GM12878 (cell line): ENCODE results near the gene RNF103. TPM values are rescaled to one million over a fixed set of nuclear protein-coding genes. Genes with fewer than 3 reads are reported as not detected.

ENCODE experiments used
- ATAC-seq: fragments of 200-7000 bp; cut with Tn5 transposase; 3 replicates; pipeline ENCODE4 v1.9.1; 2020; ENCODE audit warnings: mild to moderate bottlenecking, moderate library complexity
- BruUV-seq: library from RNA; stranded (reverse); fragments of 400-500 nt; replicated peaks from 2 replicates; lab custom pipeline; 2021; lab: Mats Ljungman, UMichigan
- CTCF ChIA-PET: fragments of 300-600 bp; sonication (Branson Sonifier 250); formaldehyde crosslinking; extraction: SDS; loops from one replicate; lab custom pipeline; 2021; ENCODE audit warnings: inconsistent platforms; lab: Yijun Ruan, JAX
- POLR2A ChIA-PET: fragments of 350-600 bp; formaldehyde crosslinking; extraction: SDS; loops from one replicate; lab custom pipeline; 2021; ENCODE audit warnings: inconsistent platforms; lab: Charles Lee
- RAD21 ChIA-PET: fragments of 300-600 bp; sonication (Branson Sonifier 250); formaldehyde crosslinking; loops from one replicate; lab custom pipeline; 2023; ENCODE audit warnings: antibody characterized with exemption; ENCODE audit not compliant: unreplicated experiment; lab: Charles Lee
- SMC1A ChIA-PET: fragments of 300-600 bp; sonication (Branson Sonifier 250); formaldehyde crosslinking; loops from one replicate; lab custom pipeline; 2023; ENCODE audit not compliant: unreplicated experiment, uncharacterized antibody; lab: Charles Lee
- DNase-seq: peaks from one replicate; pipeline ENCODE4 v3.0.0-alpha.2; 2011; ENCODE audit warnings: low read depth, low spot score
- FAIRE-seq: peaks from 3 replicates; lab custom pipeline; 2011; peaks lifted over from hg19 to GRCh38; lab: Jason Lieb, UNC
- H2AFZ ChIP-seq: 2 replicates; pipeline ENCODE4 v1.6.0; 2011; ENCODE audit warnings: low read depth, low read length, control low read depth; ENCODE audit not compliant: control insufficient read depth
- H3K27ac ChIP-seq: 2 replicates; pipeline ENCODE4 v1.5.1; 2011; ENCODE audit warnings: control low read depth; ENCODE audit not compliant: control insufficient read depth, insufficient read depth
- H3K27me3 ChIP-seq, 2 experiments: replicated peaks in 1 of 2; 2 replicates each; pipeline versions ENCODE4 v1.6.0 to v1.6.1; 2011; ENCODE audit warnings: low read length in 1 of 2; ENCODE audit not compliant: control insufficient read depth in 2 of 2, insufficient read depth in 2 of 2
- H3K36me3 ChIP-seq, 2 experiments: 2 replicates each; pipeline ENCODE4 v1.5.1; 2011; ENCODE audit warnings: low read length in 1 of 2; ENCODE audit not compliant: control insufficient read depth in 2 of 2, insufficient read depth in 2 of 2
- H3K4me1 ChIP-seq: 2 replicates; pipeline ENCODE4 v1.6.1; 2011; ENCODE audit warnings: mild to moderate bottlenecking, low read length, moderate library complexity, mixed read lengths; ENCODE audit not compliant: control insufficient read depth, insufficient read depth
- H3K4me2 ChIP-seq: 2 replicates; pipeline ENCODE4 v1.6.0; 2011; ENCODE audit warnings: control low read depth; ENCODE audit not compliant: control insufficient read depth, insufficient read depth
- H3K4me3 ChIP-seq: fragments of 200-600 bp; sonication (generic); 2 replicates; pipeline ENCODE4 v1.5.1; 2016
- H3K79me2 ChIP-seq: 2 replicates; pipeline ENCODE4 v1.6.0; 2011; ENCODE audit warnings: low read length; ENCODE audit not compliant: control insufficient read depth, insufficient read depth
- H3K9ac ChIP-seq: 2 replicates; pipeline ENCODE4 v1.8.0; 2011; ENCODE audit warnings: low read length, control low read depth, mixed read lengths; ENCODE audit not compliant: control insufficient read depth, insufficient read depth
- H3K9me3 ChIP-seq: replicated peaks from 3 replicates; pipeline ENCODE4 v1.5.1; 2011; ENCODE audit warnings: mild to moderate bottlenecking, low read length; ENCODE audit not compliant: control insufficient read depth, insufficient read depth
- H4K20me1 ChIP-seq: 2 replicates; pipeline ENCODE4 v1.6.0; 2011; ENCODE audit not compliant: control insufficient read depth, insufficient read depth
- CHD2 ChIP-seq: IDR thresholded peaks from 2 replicates; pipeline ENCODE4 v1.6.1; 2011; ENCODE audit warnings: low read depth, low read length, improper control_type of control experiment, borderline replicate concordance
- CTCF ChIP-seq, 3 experiments: IDR thresholded peaks in 2 of 3; conservative IDR thresholded peaks in 1 of 3; 2 replicates each; pipeline ENCODE4 v1.5.1; 2011; ENCODE audit warnings: low read depth in 3 of 3, low read length in 3 of 3, mild to moderate bottlenecking in 3 of 3, control low read depth in 2 of 3, moderate library complexity in 2 of 3, inconsistent platforms in 1 of 3, mixed read lengths in 1 of 3; ENCODE audit not compliant: control insufficient read depth in 2 of 3, insufficient read depth in 1 of 3; ENCODE audit errors: extremely low read depth in 1 of 3
- ESRRA ChIP-seq: IDR thresholded peaks from 2 replicates; pipeline ENCODE4 v1.6.1; 2012; ENCODE audit warnings: mild to moderate bottlenecking, low read length, improper control_type of control experiment
- MEF2B ChIP-seq: fragments of 450-650 bp; IDR thresholded peaks from 2 replicates; pipeline ENCODE4 v1.6.1; 2018; ENCODE audit warnings: mild to moderate bottlenecking, moderate library complexity; ENCODE audit not compliant: partially characterized antibody, poor library complexity, severe bottlenecking
- NFXL1 ChIP-seq: fragments of 450-650 bp; IDR thresholded peaks from 2 replicates; pipeline ENCODE4 v1.6.1; 2017; ENCODE audit warnings: antibody characterized with exemption, mild to moderate bottlenecking, borderline replicate concordance
- NFYB ChIP-seq: IDR thresholded peaks from 2 replicates; pipeline ENCODE4 v1.6.1; 2011; ENCODE audit warnings: low read depth, mild to moderate bottlenecking, low read length, improper control_type of control experiment, moderate library complexity; ENCODE audit not compliant: insufficient read depth
- PBX3 ChIP-seq: IDR thresholded peaks from 2 replicates; pipeline ENCODE4 v1.6.1; 2011; ENCODE audit warnings: mild to moderate bottlenecking, low read depth, low read length, moderate library complexity; ENCODE audit not compliant: insufficient replicate concordance
- PML ChIP-seq: IDR thresholded peaks from 2 replicates; pipeline ENCODE4 v1.6.1; 2012; ENCODE audit warnings: low read length, inconsistent platforms
- RAD51 ChIP-seq: fragments of 450-650 bp; IDR thresholded peaks from 2 replicates; pipeline ENCODE4 v1.6.1; 2016; ENCODE audit warnings: moderate library complexity, mild to moderate bottlenecking, inconsistent platforms
- RELA ChIP-seq: fragments of 450-650 bp; IDR thresholded peaks from 2 replicates; pipeline ENCODE4 v1.8.0; 2014; ENCODE audit warnings: borderline replicate concordance; ENCODE audit not compliant: partially characterized antibody
- RELB ChIP-seq: fragments of 450-650 bp; IDR thresholded peaks from 2 replicates; pipeline ENCODE4 v1.6.1; 2017; ENCODE audit warnings: low read depth, mild to moderate bottlenecking, moderate library complexity
- SMAD1 ChIP-seq: fragments of 450-650 bp; IDR thresholded peaks from 2 replicates; pipeline ENCODE4 v1.6.1; 2018; ENCODE audit warnings: mild to moderate bottlenecking, low read depth; ENCODE audit not compliant: partially characterized antibody
- TBL1XR1 ChIP-seq: IDR thresholded peaks from 2 replicates; pipeline ENCODE4 v1.6.1; 2012; ENCODE audit warnings: low read depth, low read length, improper control_type of control experiment
- ZBTB11 ChIP-seq: fragments of 450-650 bp; formaldehyde crosslinking; IDR thresholded peaks from 2 replicates; pipeline ENCODE4 v1.5.0; 2022; ENCODE audit warnings: mild to moderate bottlenecking, missing genetic modification characterization
- ZNF207 ChIP-seq: fragments of 450-650 bp; IDR thresholded peaks from 2 replicates; pipeline ENCODE4 v1.6.1; 2014; ENCODE audit warnings: antibody characterized with exemption, mild to moderate bottlenecking, borderline replicate concordance
- ZNF384 ChIP-seq: IDR thresholded peaks from 2 replicates; pipeline ENCODE4 v1.6.1; 2012; ENCODE audit warnings: low read depth, mild to moderate bottlenecking, low read length, improper control_type of control experiment, borderline replicate concordance
- WGBS: methylation state at CpG from one replicate; pipeline ENCODE4 v1.1.6; 2016; ENCODE audit warnings: low lambda C conversion rate; ENCODE audit not compliant: insufficient replicate concordance, insufficient coverage; ENCODE audit errors: missing lambda C conversion rate; 5-methylcytosine and 5-hydroxymethylcytosine counted together
- in situ Hi-C: fragments of 300-500 bp; cut with MboI; formaldehyde crosslinking; loops from 9 replicates; pipeline ENCODE4 v1.14.3; 2018; ENCODE audit warnings: mixed read lengths
- intact Hi-C: fragments of 100-400 bp; cut with micrococcal nuclease; formaldehyde crosslinking; loops from one replicate; pipeline ENCODE4 v1.14.2; 2022; ENCODE audit not compliant: unreplicated experiment
- polyA plus RNA-seq, 11 experiments: library from polyadenylated mRNA; depleted of rRNA in 4 of 11; unstranded in 6 of 11; stranded (reverse) in 5 of 11; fragments of >200 nt; fragmentation: Nextera tagmentation in 4 of 11; fragmentation: Illumina TruSeq in 1 of 11; extraction: Ambion mirVana in 4 of 11; extraction: Trizol in 1 of 11; gene quantifications; 1 replicate in 1 of 11; 2 replicates in 10 of 11; pipeline versions ENCODE4 v1.2.1 to v1.2.3, GENCODE V29; 2011 to 2016; ENCODE audit warnings: inconsistent platforms in 2 of 11, missing spikeins in 2 of 11, low read depth in 1 of 11
- total RNA-seq, 4 experiments: library from RNA; depleted of rRNA in 3 of 4; stranded (reverse); fragments of >200 nt in 3 of 4; fragmentation: Illumina TruSeq in 1 of 4; extraction: Trizol in 1 of 4; gene quantifications; 2 replicates each; pipeline versions ENCODE4 v1.2.1 to v1.2.3, GENCODE V29; 2013 to 2021

The RNF103 gene
- total and polyA plus RNA-seq, 10 of the 15 experiments (the other 5 are each of a cell fraction or from before 2014, with no cell fraction given), result 2.4 to 11.0 (median 8.0) TPM

GRCh38 chr2:86557836-86558235 lies 65.8 kb downstream of the RNF103 start:
- H3K27ac ChIP-seq, result no peak overlapping the region
- H3K36me3 ChIP-seq, result no peaks in the 10 kb centered on the region; a peak in 1 of 4 replicates
- RAD21 ChIA-PET, result no interaction called here
- SMC1A ChIA-PET, result no interaction called here
- H3K9me3 ChIP-seq, result no peaks in the 10 kb centered on the region
- no peaks in the 10 kb centered on the region for H3K4me1 ChIP-seq
- BruUV-seq, result no TSS peak
- WGBS, result 98% methylated on average over 2 of the region's 2 CpGs
- DNase-seq (no peak), FAIRE-seq (no peak), ATAC-seq (no peak)
- in situ Hi-C loops (no loop called here), intact Hi-C loops (no loop called here)
- no peaks in the 10 kb centered on the region for H4K20me1 ChIP-seq
- CTCF ChIA-PET, result interaction anchor here (1.2 kb wide), 1 partner anchor 39 kb away, joined by 3 read pairs; no protein-coding TSS in a partner anchor
- H3K79me2 ChIP-seq, result peaks cover 39% of the 10 kb centered on the region
- no peak overlapping the region for H2AFZ ChIP-seq
- H3K27me3 ChIP-seq, result no peaks in the 10 kb centered on the region
- POLR2A ChIA-PET, result no interaction called here
- no peak overlapping the region for H3K9ac ChIP-seq
- H3K4me3 ChIP-seq, result no peak overlapping the region
- H3K4me2 ChIP-seq, result no peak overlapping the region
- TF ChIP-seq NFYB (no peak), RAD51 (no peak), NFXL1 (no peak), PML (no peak), ZNF384 (no peak), PBX3 (no peak), MEF2B (no peak), TBL1XR1 (no peak), CHD2 (no peak), RELA (no peak), ESRRA (no peak), CTCF (IDR thresholded peaks at IDR 0.05 in 2 of 3, conservative IDR thresholded peaks at IDR 0.05 in 1 of 3; ENCODE audit: control insufficient read depth in 2 of 3, extremely low read depth in 1 of 3, insufficient read depth in 1 of 3, low read depth in 3 of 3, low read length in 3 of 3) (no peak), ZBTB11 (no peak), SMAD1 (no peak), RELB (no peak), ZNF207 (no peak)
